ENCODE measurements around the gene C16orf87. TPM values are rescaled to one million over a fixed set of nuclear protein-coding genes. Genes with fewer than 3 reads are reported as not detected.

Gene C16orf87
- total and polyA plus RNA-seq, 9 of the 15 experiments (the other 6 are each of a cell fraction or from before 2014, with no cell fraction given) = 7.8 to 16.7 (median 10.5) TPM

DNA sequence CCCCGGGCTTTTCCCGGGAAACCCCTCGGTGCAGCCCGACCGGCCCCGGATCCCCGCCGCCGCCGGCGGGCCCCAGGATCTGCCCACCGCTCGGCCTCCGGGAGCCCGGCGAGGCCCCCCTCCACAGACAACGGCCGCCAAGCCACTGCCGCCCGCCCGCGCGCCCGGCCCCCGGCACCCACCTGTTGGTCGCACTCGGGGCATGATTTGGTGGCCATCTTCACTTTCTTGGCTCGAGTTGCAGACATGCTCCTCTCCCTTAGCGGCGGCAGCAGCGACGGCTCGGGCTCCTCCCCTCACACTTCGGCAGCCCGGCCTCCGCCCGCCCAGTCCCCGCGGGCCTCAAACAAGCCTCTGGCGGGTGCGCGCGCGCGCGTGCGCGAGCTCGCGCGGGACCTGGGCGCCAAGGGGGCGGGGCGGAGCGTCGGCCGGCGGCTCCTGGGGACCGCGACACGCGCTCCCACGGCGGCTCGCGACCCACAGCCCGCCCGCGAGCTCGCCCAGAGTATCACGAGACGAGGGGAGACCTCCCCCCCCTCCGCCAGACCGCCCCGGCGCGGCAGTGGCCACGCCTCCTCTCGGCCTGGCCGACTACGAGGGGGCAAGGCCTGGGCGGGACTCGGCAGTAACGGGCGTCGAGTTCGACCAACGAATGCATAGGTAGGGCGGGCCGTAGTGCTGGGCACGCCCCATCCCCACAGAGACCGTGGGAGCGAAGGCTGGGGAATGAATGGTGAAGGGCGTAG is at the start of gene C16orf87 (continued):
- no peak for TF ChIP-seq TEAD1 (CRISPR knock-in tag; IDR thresholded peaks at IDR 0.05)
- TF ChIP-seq, protein P1, sequence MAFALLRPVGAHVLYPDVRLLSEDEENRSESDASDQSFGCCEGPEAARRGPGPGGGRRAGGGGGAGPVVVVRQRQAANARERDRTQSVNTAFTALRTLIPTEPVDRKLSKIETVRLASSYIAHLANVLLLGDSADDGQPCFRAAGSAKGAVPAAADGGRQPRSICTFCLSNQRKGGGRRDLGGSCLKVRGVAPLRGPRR (CRISPR knock-in tag; IDR thresholded peaks at IDR 0.05) = no peak
- peak; percentile 63; the same call in 1 of the 2 replicates for TF ChIP-seq PHF8 (IDR thresholded peaks at IDR 0.05; ENCODE audit: borderline replicate concordance, low read length)
- no peak for TF ChIP-seq MED1 (CRISPR knock-in tag; IDR thresholded peaks at IDR 0.05; ENCODE audit: borderline replicate concordance)
- no peak for TF ChIP-seq ZNF668 (CRISPR knock-in tag; IDR thresholded peaks at IDR 0.05)
- no peak for TF ChIP-seq ZNF780A (CRISPR knock-in tag; IDR thresholded peaks at IDR 0.05)
- no peak for TF ChIP-seq ZNF695 (CRISPR knock-in tag; IDR thresholded peaks at IDR 0.05)
- TF ChIP-seq ZNF41 (CRISPR knock-in tag; conservative IDR thresholded peaks at IDR 0.05) = no peak
- no peak for TF ChIP-seq PRMT5 (CRISPR knock-in tag; IDR thresholded peaks at IDR 0.05)
- no peak for TF ChIP-seq BCL6 (CRISPR knock-in tag; IDR thresholded peaks at IDR 0.05)
- no peak for TF ChIP-seq ARHGAP35 (IDR thresholded peaks at IDR 0.05; ENCODE audit: partially characterized antibody)
- no peak for TF ChIP-seq POLR2AphosphoS2 (IDR thresholded peaks at IDR 0.05; ENCODE audit: low read length)
- no peak for TF ChIP-seq STAT5A (IDR thresholded peaks at IDR 0.05; ENCODE audit: borderline replicate concordance, low read length)
- TF ChIP-seq TAF9B (IDR thresholded peaks at IDR 0.05; ENCODE audit: partially characterized antibody) = no peak
- no peak for TF ChIP-seq ZNF696 (CRISPR knock-in tag; conservative IDR thresholded peaks at IDR 0.05)
- no peak for TF ChIP-seq RBM14 (IDR thresholded peaks at IDR 0.05; ENCODE audit: borderline replicate concordance, insufficient read depth, low read depth, low read length)
- TF ChIP-seq SRSF7 (optimal IDR thresholded peaks at IDR 0.05; ENCODE audit: low read depth, low read length) = no peak
- no peak for TF ChIP-seq NUFIP1 (IDR thresholded peaks at IDR 0.05; ENCODE audit: partially characterized antibody)
- TF ChIP-seq ZZZ3 (IDR thresholded peaks at IDR 0.05) = no peak
- no peak for TF ChIP-seq SRSF1 (IDR thresholded peaks at IDR 0.05; ENCODE audit: low read depth, low read length)
- no peak for TF ChIP-seq RUNX1 (IDR thresholded peaks at IDR 0.05; ENCODE audit: low read depth)
- TF ChIP-seq ZSCAN32 (CRISPR knock-in tag; IDR thresholded peaks at IDR 0.05) = no peak
- TF ChIP-seq NR2C1 (IDR thresholded peaks at IDR 0.05) = no peak
- no peak for TF ChIP-seq NR2C1 (tag; IDR thresholded peaks at IDR 0.05)
- TF ChIP-seq CCNT2 (IDR thresholded peaks at IDR 0.05; ENCODE audit: borderline replicate concordance, extremely low read depth, insufficient read length, low read depth, low read length) = no peak
- no peak for TF ChIP-seq PTBP1 (IDR thresholded peaks at IDR 0.05; ENCODE audit: low read depth, low read length)
- no peak for TF ChIP-seq SMAD3 (CRISPR knock-in tag; conservative IDR thresholded peaks at IDR 0.05)
- peak; percentile 46; the same call in 1 of the 2 replicates for TF ChIP-seq BHLHE40 (IDR thresholded peaks at IDR 0.05; ENCODE audit: low read length)
